MCF 10A (cell line): ENCODE data around the gene SCARF2. TPM values are rescaled to one million over a fixed set of nuclear protein-coding genes. Genes with fewer than 3 reads are reported as not detected.

Experiments
- BruUV-seq: library from RNA; stranded (reverse); fragments of 400-500 nt; replicated peaks from 2 replicates; lab custom pipeline; 2021; lab: Mats Ljungman, UMichigan
- CTCF ChIA-PET: fragments of 300-600 bp; sonication (Branson Sonifier 250); formaldehyde crosslinking; extraction: SDS; loops from one replicate; lab custom pipeline; 2021; ENCODE audit warnings: antibody characterized with exemption, inconsistent platforms; lab: Yijun Ruan, JAX
- POLR2A ChIA-PET: fragments of 300-600, 350-650 bp; sonication (Branson Sonifier 250); formaldehyde crosslinking; extraction: SDS; loops from one replicate; lab custom pipeline; 2020; ENCODE audit warnings: antibody characterized with exemption, inconsistent platforms; lab: Yijun Ruan, JAX
- DNase-seq: peaks from one replicate; pipeline ENCODE4 v3.0.0-alpha.2; 2018; ENCODE audit not compliant: unreplicated experiment
- H3K27ac Mint-ChIP-seq: one replicate; pipeline ENCODE4 v1.8.0; 2022; ENCODE audit warnings: mild to moderate bottlenecking, low read depth, mixed read lengths; ENCODE audit not compliant: unreplicated experiment
- H3K27me3 Mint-ChIP-seq: one replicate; pipeline ENCODE4 v1.8.0; 2022; ENCODE audit warnings: mixed read lengths; ENCODE audit not compliant: insufficient read depth, unreplicated experiment
- H3K36me3 Mint-ChIP-seq: one replicate; pipeline ENCODE4 v1.8.0; 2022; ENCODE audit warnings: mild to moderate bottlenecking, moderate library complexity, mixed read lengths; ENCODE audit not compliant: insufficient read depth, unreplicated experiment
- H3K4me1 Mint-ChIP-seq: one replicate; pipeline ENCODE4 v1.8.0; 2022; ENCODE audit warnings: mixed read lengths; ENCODE audit not compliant: insufficient read depth, unreplicated experiment
- H3K4me3 Mint-ChIP-seq: one replicate; pipeline ENCODE4 v1.8.0; 2022; ENCODE audit warnings: mild to moderate bottlenecking, moderate library complexity, mixed read lengths; ENCODE audit not compliant: unreplicated experiment
- H3K9me3 Mint-ChIP-seq: one replicate; pipeline ENCODE4 v1.8.0; 2022; ENCODE audit warnings: mixed read lengths; ENCODE audit not compliant: unreplicated experiment
- CTCF ChIP-seq: fragments of 200-600 bp; IDR thresholded peaks from one replicate; pipeline ENCODE4 v1.8.0; 2022; ENCODE audit warnings: antibody characterized with exemption, mild to moderate bottlenecking; ENCODE audit not compliant: unreplicated experiment
- intact Hi-C: fragments of 100-400 bp; cut with micrococcal nuclease; formaldehyde crosslinking; loops from 2 replicates; pipeline ENCODE4 v1.14.1; 2022
- total RNA-seq: library from RNA; stranded (reverse); gene quantifications from 2 replicates; pipeline ENCODE4 v1.2.3, GENCODE V29; 2022

The SCARF2 gene
- total RNA-seq, 1 experiment from 2014 or later = 0.35 TPM

DNA sequence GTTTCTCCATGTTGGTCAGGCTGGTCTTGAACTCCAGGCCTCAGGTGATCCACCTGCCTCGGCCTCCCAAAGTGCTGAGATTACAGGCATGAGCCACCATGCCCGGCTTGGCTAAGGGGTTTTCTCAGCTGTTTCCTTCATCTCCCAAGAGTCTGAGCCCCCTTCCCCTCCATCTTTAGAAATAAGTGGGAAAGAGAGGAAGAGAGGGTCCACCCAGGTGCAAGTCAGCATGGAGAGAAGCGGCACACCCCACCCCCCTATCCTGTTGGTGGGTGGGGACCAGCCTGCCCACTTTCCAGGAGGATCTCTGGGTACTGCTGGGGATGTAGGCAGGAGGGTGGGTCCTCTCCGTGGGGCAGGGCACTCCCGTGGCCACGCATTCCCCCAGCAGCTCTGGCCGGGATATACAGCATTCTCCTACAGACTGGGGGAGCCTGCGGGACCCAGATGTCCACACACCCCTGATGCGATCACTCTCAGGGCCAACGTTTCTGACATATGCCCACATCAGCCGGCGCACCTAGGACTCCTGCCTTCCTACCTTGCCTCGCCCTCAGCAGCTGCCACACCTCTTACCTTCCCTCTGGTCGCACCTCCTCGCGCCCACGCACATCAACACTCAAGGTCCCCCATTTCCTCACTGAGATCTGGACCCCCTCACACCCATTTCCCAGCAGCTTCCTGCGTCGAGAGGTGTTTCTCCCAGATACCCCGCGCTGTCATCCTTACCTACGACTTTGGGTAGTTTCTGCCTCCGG lies 8.9 kb downstream of the SCARF2 start:
- Mint-ChIP-seq H3K4me1 (no peaks in the 10 kb centered on the region), H3K27me3 (no peaks in the 10 kb centered on the region), H3K27ac (no peak overlapping the region), H3K4me3 (no peak overlapping the region), H3K9me3 (no peaks in the 10 kb centered on the region), H3K36me3 (no peaks in the 10 kb centered on the region)
- no peak for TF ChIP-seq CTCF
- no TSS peak for BruUV-seq
- no peak for DNase-seq
- ChIA-PET POLR2A (no interaction called here), CTCF (interaction anchor here (0.5 kb wide), 1 partner anchor 10 kb away, joined by 5 read pairs; no protein-coding TSS in a partner anchor)
- intact Hi-C loops = no loop called here

DNA sequence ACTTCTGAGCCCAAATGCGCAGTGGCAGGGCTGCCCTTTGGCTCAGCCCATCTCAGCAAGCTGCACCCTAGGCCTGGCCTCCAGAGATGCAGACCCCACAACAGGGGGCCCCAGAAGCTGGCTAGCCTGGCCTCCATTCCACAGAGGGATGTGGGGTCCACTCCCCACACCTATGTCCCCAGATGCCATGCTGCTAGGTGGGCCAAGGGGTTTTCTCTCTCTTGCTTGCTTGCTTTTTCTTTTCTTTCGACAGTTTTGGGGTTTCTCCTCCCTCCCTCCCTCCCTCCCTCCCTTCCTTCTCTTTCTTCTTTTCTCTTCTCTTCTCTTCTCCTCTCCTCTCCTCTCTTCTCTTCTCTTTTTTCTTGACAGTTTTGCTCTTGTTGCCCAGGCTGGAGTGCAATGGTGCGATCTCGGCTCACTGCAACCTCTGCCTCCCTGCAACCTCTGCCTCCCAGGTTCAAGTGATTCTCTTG lies 9.6 kb downstream of the SCARF2 start:
- no peak for DNase-seq
- Mint-ChIP-seq H3K4me1 (no peaks in the 10 kb centered on the region), H3K9me3 (no peaks in the 10 kb centered on the region), H3K36me3 (no peaks in the 10 kb centered on the region), H3K27ac (no peak overlapping the region), H3K27me3 (no peaks in the 10 kb centered on the region), H3K4me3 (no peak overlapping the region)
- no peak for TF ChIP-seq CTCF
- ChIA-PET POLR2A (interaction anchor here (0.6 kb wide), 1 partner anchor 230 kb away, joined by 3 read pairs; no protein-coding TSS in a partner anchor), CTCF (interaction anchor here (0.7 kb wide), 1 partner anchor 108 kb away, joined by 3 read pairs; no protein-coding TSS in a partner anchor)
- intact Hi-C loops = no loop called here
- BruUV-seq = no TSS peak

DNA sequence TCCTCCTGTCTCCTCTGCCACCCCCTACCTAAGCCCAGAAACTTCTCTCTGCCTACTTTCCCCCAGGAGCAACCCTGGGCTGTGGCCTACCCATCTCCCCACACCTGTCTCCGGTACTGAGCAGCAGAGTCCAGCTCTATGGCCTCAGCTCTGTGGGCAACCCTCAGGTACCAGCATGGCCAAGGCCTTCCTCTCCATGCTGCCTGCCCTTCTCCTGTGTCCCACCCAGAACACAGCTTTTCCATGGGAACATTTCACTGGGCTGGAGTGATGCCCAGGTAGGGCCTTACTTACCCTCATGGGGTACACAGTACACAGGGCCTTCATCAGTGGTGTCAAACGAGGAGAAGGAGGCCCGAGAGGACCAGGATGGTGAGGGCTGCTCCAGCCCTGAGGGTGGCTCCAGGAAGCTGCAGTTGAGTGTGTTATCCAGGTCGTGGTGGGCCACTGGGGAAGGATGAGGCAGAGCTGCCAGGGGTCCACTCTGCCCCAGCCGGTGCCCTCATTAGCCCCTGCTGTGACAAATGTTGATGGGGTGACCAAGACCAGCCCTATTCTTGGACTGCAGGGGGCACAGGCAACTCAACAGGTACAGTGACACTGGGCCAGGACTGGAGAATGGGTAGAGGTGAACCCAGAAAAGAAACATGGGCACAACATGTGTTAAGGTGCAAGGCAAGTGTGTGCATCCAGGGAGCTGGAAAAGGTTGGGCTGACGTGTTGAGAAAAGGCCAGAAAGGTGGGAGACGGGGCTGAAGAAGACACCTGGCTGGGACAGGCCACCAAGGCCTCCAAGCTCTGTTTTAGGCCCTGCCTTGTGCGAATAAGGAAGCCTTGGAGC lies 10.3 kb downstream of the SCARF2 start:
- no peak for TF ChIP-seq CTCF
- DNase-seq = no peak
- Mint-ChIP-seq H3K4me3 (no peak overlapping the region), H3K9me3 (no peaks in the 10 kb centered on the region), H3K27me3 (no peaks in the 10 kb centered on the region), H3K27ac (no peak overlapping the region), H3K36me3 (no peaks in the 10 kb centered on the region), H3K4me1 (no peaks in the 10 kb centered on the region)
- intact Hi-C loops = no loop called here
- ChIA-PET CTCF (interaction anchor here (0.7 kb wide), 1 partner anchor 107 kb away, joined by 3 read pairs; no protein-coding TSS in a partner anchor), POLR2A (interaction anchor here (0.6 kb wide), 1 partner anchor 230 kb away, joined by 3 read pairs; no protein-coding TSS in a partner anchor)
- no TSS peak for BruUV-seq

DNA sequence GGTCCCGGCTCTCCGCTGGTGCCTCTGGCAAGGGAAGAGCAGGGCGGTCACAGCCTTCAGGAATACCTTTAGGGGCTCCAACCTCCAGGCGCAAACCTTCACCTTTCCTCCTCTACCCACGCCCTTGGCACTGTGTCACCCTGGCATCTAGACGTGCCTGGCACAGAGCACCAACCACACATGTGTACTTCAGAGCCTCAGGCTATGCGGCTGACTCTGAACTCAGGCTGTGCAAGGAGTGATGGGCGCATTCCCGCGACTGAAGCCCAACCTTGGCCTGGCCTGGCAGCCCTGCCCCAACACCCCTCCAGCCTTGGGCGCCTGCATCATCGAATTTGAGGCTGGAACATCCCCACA lies 11.4 kb downstream of the SCARF2 start:
- CTCF ChIA-PET = no interaction called here
- Mint-ChIP-seq H3K27me3 (no peaks in the 10 kb centered on the region), H3K36me3 (no peaks in the 10 kb centered on the region), H3K4me3 (no peak overlapping the region), H3K27ac (no peak overlapping the region), H3K4me1 (no peaks in the 10 kb centered on the region), H3K9me3 (no peaks in the 10 kb centered on the region)
- DNase-seq = peak; percentile 55
- intact Hi-C loops = no loop called here
- no peak for TF ChIP-seq CTCF
- no TSS peak for BruUV-seq
- POLR2A ChIA-PET = no interaction called here
